Adrenal gland (tissue), 12 donors: Measurements from ENCODE around the gene QSOX2. TPM values are rescaled to one million over a fixed set of nuclear protein-coding genes. Genes with fewer than 3 reads are reported as not detected.

ENCODE experiments used
- DNase-seq, 7 donors: peaks; one replicate each; pipeline ENCODE4 v3.0.0-alpha.2; 2019 to 2020
- H3K27ac ChIP-seq, 5 donors: fragments of 200-600 bp; sonication (generic) in 4 of 5; 1 replicate in 3 of 5; 2 replicates in 2 of 5; pipeline versions ENCODE4 v1.5.1 to v1.8.0; 2016 to 2020; ENCODE audit warnings: mild to moderate bottlenecking in 1 of 5
- H3K27me3 ChIP-seq: fragments of 200-600 bp; 2 replicates; pipeline ENCODE4 v1.8.0; 2021
- H3K36me3 ChIP-seq, 2 donors: fragments of 200-600 bp; replicated peaks in 1 of 2; 1 replicate in 1 of 2; 2 replicates in 1 of 2; pipeline versions ENCODE4 v1.5.1 to v1.8.0; 2018 to 2022
- H3K4me1 ChIP-seq, 2 donors: fragments of 200-600 bp; replicated peaks in 1 of 2; 1 replicate in 1 of 2; 2 replicates in 1 of 2; pipeline versions ENCODE4 v1.5.1 to v1.8.0; 2018 to 2021
- H3K4me3 ChIP-seq, 4 donors: fragments of 200-600 bp; sonication (generic) in 3 of 4; one replicate each; pipeline ENCODE4 v1.5.1; 2016 to 2018
- H3K9me3 ChIP-seq, 3 donors: fragments of 200-600 bp; sonication (generic) in 1 of 3; replicated peaks in 1 of 3; 1 replicate in 2 of 3; 2 replicates in 1 of 3; pipeline versions ENCODE4 v1.5.1 to v1.8.0; 2016 to 2021
- POLR2A ChIP-seq, 2 donors: fragments of 450-650 bp; IDR thresholded peaks; one replicate each; pipeline ENCODE4 v1.6.1; 2017; ENCODE audit warnings: antibody characterized with exemption in 2 of 2, mild to moderate bottlenecking in 2 of 2, moderate library complexity in 1 of 2
- WGBS, 4 donors: extraction: QIAGEN DNeasy Blood & Tissue Kit in 2 of 4; methylation state at CpG; one replicate each; pipeline versions ENCODE4 v1.1.5 to v1.1.7; 2013 to 2017; 5-methylcytosine and 5-hydroxymethylcytosine counted together
- intact Hi-C, 2 donors: fragments of 100-400 bp; cut with DNase I; formaldehyde crosslinking; loops; one replicate each; pipeline versions ENCODE4 v1.14.1 to v1.15.0; 2022 to 2023
- polyA plus RNA-seq, 3 donors: library from polyadenylated mRNA; stranded (reverse); fragments of 200-250 nt in 2 of 3; fragments of 350-450 nt in 1 of 3; fragmentation: Illumina TruSeq in 1 of 3; extraction: RNeasy Lipid Tissue Mini Kit (QIAGEN cat#74804) in 1 of 3; gene quantifications; one replicate each; pipeline ENCODE4 v1.2.3, GENCODE V29; 2013 to 2014
- total RNA-seq, 9 donors: library from RNA; depleted of rRNA in 4 of 9; stranded (reverse); fragments of >200 nt in 4 of 9; fragments of 120-200 nt in 1 of 9; fragmentation: NEBNext Ultra II Directional in 1 of 9; extraction: Animal tissue kit (Norgen Biotek cat#: 25700) in 1 of 9; gene quantifications; one replicate each; pipeline versions ENCODE4 v1.1.0 to v1.2.4, GENCODE V29; 2013 to 2023
- TF ChIP-seq, protein P1 (sequence below), 6 experiments: fragments of 450-650 bp in 4 of 6; fragments of 200-600 bp in 2 of 6; sonication (generic) in 1 of 6; IDR thresholded peaks; 1 replicate in 5 of 6; 2 replicates in 1 of 6; pipeline versions ENCODE4 v1.5.1 to v1.8.0; 2016 to 2021; ENCODE audit warnings: antibody characterized with exemption in 6 of 6, mild to moderate bottlenecking in 2 of 6, moderate library complexity in 1 of 6
- donor health status: healthy with polysubstance abuse.
- donor health status: Bipolar disorder and iron deficiency.
- donor health status: DM: yes; HTN: yes; CAD: no.
- donor health status: DM: no; HTN: no; CAD: no.
- donor health status: DM: no; HTN: no; CAD: no.
- donor health status: DM: yes; HTN: yes; CAD: no.

The QSOX2 gene
- total and polyA plus RNA-seq, 12 donors: 6.4 to 14.3 (median 9.3) TPM

DNA sequence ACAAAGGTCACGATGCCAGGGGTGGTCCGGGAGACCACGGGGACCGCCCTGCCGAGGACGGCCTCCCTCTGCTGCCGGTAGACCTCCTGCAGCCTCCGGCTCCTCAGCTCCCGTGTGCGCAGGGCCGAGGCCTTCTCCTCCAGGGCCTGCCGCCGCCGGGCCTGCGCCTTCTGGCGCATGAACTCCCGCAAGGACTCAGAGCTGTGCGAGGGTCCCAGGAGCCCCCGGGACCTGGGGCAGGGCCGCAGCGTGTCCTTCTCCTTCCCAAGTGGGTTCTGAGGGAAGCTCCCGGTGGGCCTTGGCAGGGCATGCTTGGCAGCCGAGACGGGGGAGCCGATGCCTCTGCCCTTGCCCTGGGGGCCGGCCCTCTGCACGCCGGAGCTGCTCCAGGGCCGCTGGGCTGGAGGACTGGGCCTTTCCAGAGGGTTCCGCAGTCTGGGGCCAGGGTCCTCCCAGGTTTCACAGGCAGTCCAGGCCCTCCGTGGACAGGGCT is 44.9 kb upstream of the QSOX2 start:
- WGBS, 4 donors: 86 to 97% (median 86%) methylated on average over 6 to 31 of the region's 31 CpGs; no CpG with 5 or more reads in 1 of the 4 donors
- intact Hi-C loops: no loop called here
- TF ChIP-seq, protein P1, sequence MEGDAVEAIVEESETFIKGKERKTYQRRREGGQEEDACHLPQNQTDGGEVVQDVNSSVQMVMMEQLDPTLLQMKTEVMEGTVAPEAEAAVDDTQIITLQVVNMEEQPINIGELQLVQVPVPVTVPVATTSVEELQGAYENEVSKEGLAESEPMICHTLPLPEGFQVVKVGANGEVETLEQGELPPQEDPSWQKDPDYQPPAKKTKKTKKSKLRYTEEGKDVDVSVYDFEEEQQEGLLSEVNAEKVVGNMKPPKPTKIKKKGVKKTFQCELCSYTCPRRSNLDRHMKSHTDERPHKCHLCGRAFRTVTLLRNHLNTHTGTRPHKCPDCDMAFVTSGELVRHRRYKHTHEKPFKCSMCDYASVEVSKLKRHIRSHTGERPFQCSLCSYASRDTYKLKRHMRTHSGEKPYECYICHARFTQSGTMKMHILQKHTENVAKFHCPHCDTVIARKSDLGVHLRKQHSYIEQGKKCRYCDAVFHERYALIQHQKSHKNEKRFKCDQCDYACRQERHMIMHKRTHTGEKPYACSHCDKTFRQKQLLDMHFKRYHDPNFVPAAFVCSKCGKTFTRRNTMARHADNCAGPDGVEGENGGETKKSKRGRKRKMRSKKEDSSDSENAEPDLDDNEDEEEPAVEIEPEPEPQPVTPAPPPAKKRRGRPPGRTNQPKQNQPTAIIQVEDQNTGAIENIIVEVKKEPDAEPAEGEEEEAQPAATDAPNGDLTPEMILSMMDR (IDR thresholded peaks at IDR 0.05): no peak
- no peak for TF ChIP-seq POLR2A (IDR thresholded peaks at IDR 0.05)
- Histone ChIP-seq H3K4me3 (no peak overlapping the region), H3K4me1 (no peaks in the 10 kb centered on the region), H3K27ac (no peak overlapping the region), H3K27me3 (peaks cover 9% of the 10 kb centered on the region), H3K36me3 (no peaks in the 10 kb centered on the region), H3K9me3 (no peaks in the 10 kb centered on the region)
- DNase-seq: no peak

DNA sequence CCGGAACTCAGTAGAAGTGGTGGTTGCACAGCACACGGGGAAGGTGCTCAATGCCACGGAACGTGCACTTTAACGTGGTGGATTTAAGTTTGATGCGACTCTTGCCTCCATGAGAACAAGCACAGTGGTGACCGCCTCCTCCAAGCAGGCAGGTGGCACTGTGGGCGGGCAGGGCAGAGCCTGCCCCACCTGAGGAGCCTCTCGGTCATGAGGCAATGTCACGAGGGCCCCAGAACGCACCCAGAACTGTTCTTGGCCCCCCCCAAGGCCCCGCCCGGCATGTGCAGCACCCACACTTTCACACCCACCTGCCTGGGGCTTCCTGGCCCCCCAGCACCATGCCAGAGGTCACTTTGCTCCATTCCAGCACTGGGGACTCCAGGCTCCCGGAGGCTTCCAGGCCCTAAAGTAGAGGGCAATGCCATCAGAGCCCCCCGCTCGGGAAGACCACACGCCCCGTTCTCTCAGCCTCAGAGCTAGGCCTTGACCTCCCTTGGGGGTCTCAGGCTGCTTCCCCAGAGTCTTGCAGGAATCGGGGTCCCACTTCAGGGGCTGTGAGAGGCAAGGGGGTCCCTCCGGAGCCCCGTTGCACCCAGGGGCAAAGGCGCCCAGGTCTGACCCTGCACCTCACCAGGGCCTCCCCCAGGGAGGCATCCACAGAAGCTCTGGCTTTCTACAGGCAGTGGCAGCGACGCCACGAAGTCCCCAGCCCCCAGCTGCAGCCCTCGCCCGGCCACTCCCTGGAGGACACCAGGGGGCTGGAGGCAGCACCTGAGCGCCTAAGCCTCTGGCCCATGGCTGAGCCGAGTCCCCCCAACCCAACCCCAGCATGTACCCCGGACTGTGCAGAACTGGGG is 44.3 kb upstream of the QSOX2 start:
- peaks cover 12% of the 10 kb centered on the region for H3K27me3 ChIP-seq
- no peaks in the 10 kb centered on the region for H3K36me3 ChIP-seq
- no peak overlapping the region for H3K27ac ChIP-seq
- intact Hi-C loops: loop anchor here (10.0 kb wide), 2 partner anchors 115 to 145 kb away; no protein-coding TSS in a partner anchor
- no peak for DNase-seq
- TF ChIP-seq, protein P1 (IDR thresholded peaks at IDR 0.05): no peak
- TF ChIP-seq POLR2A (IDR thresholded peaks at IDR 0.05): no peak
- WGBS, 4 donors: 85 to 93% (median 87%) methylated on average over 13 to 30 of the region's 30 CpGs
- no peaks in the 10 kb centered on the region for H3K4me1 ChIP-seq
- no peaks in the 10 kb centered on the region for H3K9me3 ChIP-seq
- H3K4me3 ChIP-seq: no peak overlapping the region

DNA sequence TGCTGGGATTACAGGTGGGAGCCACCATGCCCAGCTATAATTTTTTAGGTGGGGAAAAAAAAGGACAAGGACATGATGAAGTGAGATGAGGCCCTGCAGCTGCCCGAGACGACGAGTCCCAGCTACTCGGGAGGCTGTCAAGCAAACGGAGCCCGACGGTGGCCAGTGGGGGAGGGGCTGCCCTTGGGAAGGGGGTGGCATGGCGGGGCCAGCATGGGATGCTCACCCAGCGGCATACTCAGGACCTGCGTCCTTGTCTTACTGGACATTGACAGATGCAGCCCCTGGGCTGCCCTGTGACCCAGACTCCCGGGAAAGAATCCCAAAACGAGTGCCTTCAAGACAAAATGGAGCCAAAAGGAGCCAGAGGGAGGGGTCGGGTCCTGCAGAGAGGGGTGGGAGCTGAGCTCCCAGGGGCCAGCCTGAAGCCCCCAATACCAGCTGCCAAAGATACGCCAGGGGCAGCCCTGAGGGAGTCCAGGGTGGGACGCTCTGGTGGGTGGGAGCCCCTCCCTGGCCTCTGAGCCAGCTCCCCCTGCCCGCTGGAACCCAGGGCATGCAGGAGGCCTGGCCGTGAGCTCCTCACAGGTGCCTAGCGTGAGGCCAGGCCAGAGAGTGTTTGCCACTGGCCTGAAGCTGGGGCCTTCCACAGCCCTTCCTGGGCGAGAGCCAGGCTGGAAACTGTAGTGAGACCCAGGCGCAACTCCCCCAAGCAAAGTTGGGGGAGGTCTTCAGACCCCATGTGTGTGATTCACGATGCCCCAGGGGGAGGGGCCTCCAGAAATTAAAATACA is 42.5 kb upstream of the QSOX2 start:
- H3K27ac ChIP-seq: no peak overlapping the region
- no peak for DNase-seq
- no peaks in the 10 kb centered on the region for H3K36me3 ChIP-seq
- no peak overlapping the region for H3K4me3 ChIP-seq
- TF ChIP-seq, protein P1 (IDR thresholded peaks at IDR 0.05): no peak
- no peak for TF ChIP-seq POLR2A (IDR thresholded peaks at IDR 0.05)
- intact Hi-C loops: loop anchor here (10.0 kb wide), 2 partner anchors 113 to 143 kb away; no protein-coding TSS in a partner anchor
- H3K27me3 ChIP-seq: peaks cover 15% of the 10 kb centered on the region
- no peaks in the 10 kb centered on the region for H3K9me3 ChIP-seq
- 46 to 59% (median 48%) methylated on average over 9 to 21 of the region's 21 CpGs for WGBS, 4 donors
- H3K4me1 ChIP-seq: no peaks in the 10 kb centered on the region

DNA sequence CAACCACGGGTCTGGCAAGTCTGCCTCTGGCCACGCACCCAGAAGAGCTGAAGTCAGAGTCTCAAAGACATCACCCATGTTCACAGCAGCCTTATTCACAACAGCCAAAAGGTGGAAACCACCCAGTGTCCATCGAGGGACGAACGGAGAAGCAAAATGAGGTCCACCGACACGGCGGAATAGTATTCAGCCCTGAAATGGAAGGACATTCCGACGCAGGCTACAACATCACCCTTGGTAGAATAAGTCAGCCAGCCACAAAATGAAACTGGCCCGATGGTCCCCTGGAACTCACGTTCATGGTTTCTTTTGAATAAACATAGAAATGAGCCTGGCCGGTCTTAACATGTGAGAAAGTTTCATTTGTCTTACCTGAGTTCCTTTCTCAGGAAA is 41.4 kb upstream of the QSOX2 start:
- 83 to 90% (median 87%) methylated on average over 13 of the region's 13 CpGs for WGBS, 4 donors
- TF ChIP-seq POLR2A (IDR thresholded peaks at IDR 0.05): no peak
- TF ChIP-seq, protein P1 (IDR thresholded peaks at IDR 0.05): no peak
- intact Hi-C loops: loop anchor here (10.0 kb wide), 2 partner anchors 112 to 142 kb away; no protein-coding TSS in a partner anchor
- H3K27me3 ChIP-seq: peaks cover 15% of the 10 kb centered on the region
- H3K4me1 ChIP-seq: no peaks in the 10 kb centered on the region
- no peak overlapping the region for H3K4me3 ChIP-seq
- DNase-seq: no peak
- no peak overlapping the region for H3K27ac ChIP-seq
- H3K9me3 ChIP-seq: no peaks in the 10 kb centered on the region
- H3K36me3 ChIP-seq: no peaks in the 10 kb centered on the region
